ENCODE data around the gene ADGRF1.

ADGRF1 gene

DNA sequence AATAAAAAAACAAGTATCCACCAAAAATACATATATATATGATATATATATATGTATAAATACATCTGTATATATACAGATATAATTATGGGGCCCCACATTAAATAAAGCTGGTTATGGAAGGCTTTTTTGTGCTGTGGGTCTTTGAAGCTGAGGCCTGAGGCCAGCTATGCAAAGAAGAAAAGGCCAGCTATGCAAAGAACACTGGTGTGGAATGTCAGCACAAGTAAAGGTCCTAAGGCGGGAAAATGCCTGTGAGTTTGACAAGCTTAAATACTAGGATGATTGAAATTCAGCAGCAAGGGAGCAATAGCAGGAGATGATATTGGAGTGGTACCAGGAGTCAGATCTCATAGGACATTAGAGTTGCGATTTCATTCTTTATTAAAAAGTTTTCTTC, 25.2 kb downstream of the ADGRF1 start:
- TF ChIP-seq GATA3 (IDR thresholded peaks at IDR 0.05; ENCODE audit: low read depth, low read length) (no peak), GATA2 (IDR thresholded peaks at IDR 0.05; ENCODE audit: low read depth, low read length) (no peak)

- no peak for TF ChIP-seq GATA3 (IDR thresholded peaks at IDR 0.05; ENCODE audit: low read depth, low read length)
- TF ChIP-seq GATA2 (IDR thresholded peaks at IDR 0.05; ENCODE audit: low read depth, low read length), result no peak
Measured at GRCh38 chr6:47016261-47016660, 25.9 kb downstream of the ADGRF1 start.

DNA sequence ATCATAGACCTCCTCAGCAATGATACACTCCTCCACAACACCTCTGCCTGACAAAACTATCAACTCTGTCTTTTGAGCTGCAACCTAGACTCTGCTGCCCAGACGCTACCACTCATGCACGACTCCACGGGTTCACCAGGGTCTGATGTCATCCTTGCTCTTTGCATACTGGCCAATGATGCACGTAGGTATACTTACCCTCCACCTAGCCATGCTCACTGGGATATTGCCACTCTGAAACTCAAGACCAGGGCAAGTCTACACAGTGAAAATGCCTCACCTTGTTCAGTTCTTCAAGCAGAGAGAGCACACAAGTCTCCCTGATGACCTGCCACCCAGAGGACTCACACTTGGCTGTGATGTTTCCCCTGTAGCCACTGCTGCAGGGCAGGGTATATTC, 27.7 kb downstream of the ADGRF1 start:
- TF ChIP-seq GATA3 (IDR thresholded peaks at IDR 0.05; ENCODE audit: low read depth, low read length) (no peak), GATA2 (IDR thresholded peaks at IDR 0.05; ENCODE audit: low read depth, low read length) (no peak)

DNA sequence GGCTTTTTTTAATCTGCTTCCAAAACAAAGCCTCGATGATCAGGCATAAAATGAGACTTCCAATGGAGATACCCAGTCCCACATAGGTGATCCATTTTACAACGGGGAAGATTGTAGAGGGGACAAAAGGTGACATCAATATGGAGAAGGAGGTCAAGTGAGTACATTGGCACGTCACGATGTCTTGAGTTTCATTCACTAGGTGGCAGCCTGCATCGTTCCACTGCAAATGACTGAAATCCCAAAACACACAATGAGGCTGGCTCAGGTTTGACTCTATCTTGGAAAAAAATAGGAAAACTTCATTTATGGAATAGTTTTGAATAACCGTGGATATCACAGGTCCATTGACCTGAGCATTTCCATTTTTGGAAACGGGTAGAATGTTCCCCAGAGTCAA, 32.5 kb downstream of the ADGRF1 start:
- TF ChIP-seq GATA3 (IDR thresholded peaks at IDR 0.05; ENCODE audit: low read depth, low read length) (no peak), GATA2 (IDR thresholded peaks at IDR 0.05; ENCODE audit: low read depth, low read length) (no peak)

DNA sequence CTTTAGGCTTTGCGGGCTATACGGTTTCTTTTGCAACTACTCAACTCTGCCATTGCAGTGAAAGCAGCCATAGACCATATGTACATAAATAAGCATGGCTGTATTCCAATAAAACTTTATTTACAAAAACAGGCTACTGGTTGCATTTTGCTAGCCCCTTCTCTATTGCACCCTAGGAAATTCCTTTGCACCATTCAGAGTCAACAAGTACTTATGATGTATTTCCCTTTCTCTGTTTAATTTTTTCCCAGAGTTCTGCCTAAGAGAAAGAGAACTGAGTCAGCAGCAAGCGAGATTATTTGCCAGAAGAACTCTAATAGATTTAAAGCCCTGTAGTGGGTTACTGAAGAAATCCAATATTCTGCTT, 33.8 kb downstream of the ADGRF1 start:
- TF ChIP-seq GATA3 (IDR thresholded peaks at IDR 0.05; ENCODE audit: low read depth, low read length) (no peak), GATA2 (IDR thresholded peaks at IDR 0.05; ENCODE audit: low read depth, low read length) (no peak)

GRCh38 chr6:47007657-47008396, 34.3 kb downstream of the ADGRF1 start:
- TF ChIP-seq GATA2 (IDR thresholded peaks at IDR 0.05; ENCODE audit: low read depth, low read length) (no peak), GATA3 (IDR thresholded peaks at IDR 0.05; ENCODE audit: low read depth, low read length) (no peak)

DNA sequence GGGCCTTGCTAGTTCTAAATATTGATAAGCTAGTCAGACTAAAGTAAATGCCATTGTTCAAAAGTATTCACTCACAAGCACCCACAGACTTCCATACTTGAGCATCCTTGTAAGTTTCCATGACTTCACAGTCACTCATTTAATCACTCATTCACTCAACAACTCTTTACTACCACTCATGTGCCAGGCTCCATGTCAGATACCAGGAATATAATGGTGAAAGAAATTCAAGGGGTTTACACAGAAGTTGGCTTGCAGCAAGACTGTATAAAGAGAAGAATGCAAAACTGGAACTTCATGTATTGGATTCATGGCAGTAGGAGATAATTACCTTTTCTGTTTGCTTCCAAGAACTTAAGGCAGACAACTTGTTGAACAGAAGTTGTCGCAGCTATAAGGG, 36.6 kb downstream of the ADGRF1 start:
- TF ChIP-seq GATA2 (IDR thresholded peaks at IDR 0.05; ENCODE audit: low read depth, low read length), result no peak
- TF ChIP-seq GATA3 (IDR thresholded peaks at IDR 0.05; ENCODE audit: low read depth, low read length), result no peak

- no peak for TF ChIP-seq GATA3 (IDR thresholded peaks at IDR 0.05; ENCODE audit: low read depth, low read length)
Measured at GRCh38 chr6:47004463-47004862, 37.7 kb downstream of the ADGRF1 start.

DNA sequence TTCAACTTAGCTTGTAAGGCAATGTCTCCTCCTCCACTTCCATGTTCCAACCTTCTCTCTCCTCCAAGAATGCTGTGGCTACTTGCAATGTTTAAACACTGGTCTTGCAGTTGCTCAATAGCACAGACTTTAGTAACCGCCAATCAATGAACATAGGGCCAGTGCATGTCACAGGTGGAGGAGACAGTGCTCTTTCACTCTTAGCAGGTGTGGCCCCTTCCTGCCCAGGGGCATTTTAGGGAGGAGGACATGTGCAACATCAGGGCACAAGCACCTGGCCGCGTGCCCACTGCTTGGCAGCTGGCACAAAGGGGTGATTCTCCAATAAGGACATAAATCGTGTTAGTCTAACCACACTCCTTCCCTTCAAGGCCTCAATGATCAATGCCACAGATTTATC, 41.3 kb downstream of the ADGRF1 start:
- TF ChIP-seq GATA3 (IDR thresholded peaks at IDR 0.05; ENCODE audit: low read depth, low read length), result no peak
- TF ChIP-seq GATA2 (IDR thresholded peaks at IDR 0.05; ENCODE audit: low read depth, low read length), result no peak

- no peak for TF ChIP-seq GATA2 (IDR thresholded peaks at IDR 0.05; ENCODE audit: low read depth, low read length)
- TF ChIP-seq GATA3 (IDR thresholded peaks at IDR 0.05; ENCODE audit: low read depth, low read length), result no peak
Measured at GRCh38 chr6:46998436-46999017, 43.6 kb downstream of the ADGRF1 start.

DNA sequence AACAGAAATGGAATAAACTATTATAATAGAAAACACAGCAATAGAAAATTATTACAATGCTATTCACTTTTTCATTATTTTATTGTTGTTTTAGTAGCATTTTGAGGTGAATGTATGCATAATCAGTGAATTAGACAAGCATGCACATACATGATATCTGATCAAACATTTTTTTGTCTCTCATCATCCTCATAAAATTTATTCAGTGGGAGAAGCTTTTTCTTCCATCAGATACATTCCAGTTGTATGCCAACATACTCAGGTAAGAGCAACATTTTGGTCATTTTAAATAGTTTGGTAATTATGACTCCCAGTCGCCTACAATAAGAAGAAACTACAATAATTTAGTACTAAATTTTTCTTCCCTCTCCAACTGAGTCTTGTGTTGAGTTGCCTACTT, 44.5 kb downstream of the ADGRF1 start:
- TF ChIP-seq GATA3 (IDR thresholded peaks at IDR 0.05; ENCODE audit: low read depth, low read length), result no peak
- no peak for TF ChIP-seq GATA2 (IDR thresholded peaks at IDR 0.05; ENCODE audit: low read depth, low read length)

GRCh38 chr6:46996860-46997641, 45.1 kb downstream of the ADGRF1 start:
- no peak for TF ChIP-seq GATA2 (IDR thresholded peaks at IDR 0.05; ENCODE audit: low read depth, low read length)
- TF ChIP-seq GATA3 (IDR thresholded peaks at IDR 0.05; ENCODE audit: low read depth, low read length), result no peak

- TF ChIP-seq GATA3 (IDR thresholded peaks at IDR 0.05; ENCODE audit: low read depth, low read length), result no peak
- no peak for TF ChIP-seq GATA2 (IDR thresholded peaks at IDR 0.05; ENCODE audit: low read depth, low read length)
Measured at GRCh38 chr6:46994933-46995332, 47.2 kb downstream of the ADGRF1 start.

- TF ChIP-seq GATA2 (IDR thresholded peaks at IDR 0.05; ENCODE audit: low read depth, low read length) (no peak), GATA3 (IDR thresholded peaks at IDR 0.05; ENCODE audit: low read depth, low read length) (no peak)
Measured at GRCh38 chr6:46993846-46994245, 48.3 kb downstream of the ADGRF1 start.
